SK-N-SH (cell line): Measurements from ENCODE around the gene SRP14. TPM values are rescaled to one million over a fixed set of nuclear protein-coding genes. Genes with fewer than 3 reads are reported as not detected.
"Not testable (repeated sequence)": the region's sequence is repeated elsewhere in the genome, so short reads cannot be mapped to it uniquely, and the experiment has no call there.

Experiments
- CTCF ChIA-PET: fragments of 300-600, 350-600 bp; formaldehyde crosslinking; extraction: SDS; loops from one replicate; lab custom pipeline; 2021; lab: Yijun Ruan, JAX
- POLR2A ChIA-PET: fragments of 350-600 bp; sonication (Branson Sonifier 250); formaldehyde crosslinking; extraction: SDS; loops from one replicate; lab custom pipeline; 2020; ENCODE audit warnings: antibody characterized with exemption, inconsistent platforms; lab: Yijun Ruan, JAX
- DNase-seq: peaks from one replicate; pipeline ENCODE4 v3.0.0; 2012
- H2AFZ ChIP-seq: fragments of 200-600 bp; sonication (generic); 2 replicates; pipeline ENCODE4 v1.8.1; 2016; ENCODE audit warnings: antibody characterized with exemption, mild to moderate bottlenecking, low read depth
- H3F3A ChIP-seq: fragments of 200-600 bp; sonication (generic); replicated peaks from 2 replicates; pipeline ENCODE3; 2016; ENCODE audit warnings: antibody characterized with exemption, mild to moderate bottlenecking; ENCODE audit not compliant: insufficient read depth
- H3K27ac ChIP-seq, 2 experiments: fragments of 200-500 bp in 1 of 2; fragments of 200-600 bp in 1 of 2; sonication (Bioruptor generic) in 1 of 2; sonication (generic), shearing (Covaris generic) in 1 of 2; 2 replicates each; pipeline versions ENCODE4 v1.5.1 to v1.6.1; 2014 to 2016; ENCODE audit warnings: low read depth in 2 of 2, inconsistent platforms in 1 of 2, low read length in 1 of 2, mild to moderate bottlenecking in 1 of 2, mixed read lengths in 1 of 2
- H3K27me3 ChIP-seq: fragments of 200-600 bp; sonication (generic), shearing (Covaris generic); 2 replicates; pipeline ENCODE4 v1.6.1; 2016; ENCODE audit warnings: mixed run types; ENCODE audit not compliant: insufficient read depth
- H3K36me3 ChIP-seq, 2 experiments: fragments of 200-500 bp in 1 of 2; fragments of 200-600 bp in 1 of 2; sonication (Bioruptor generic) in 1 of 2; sonication (generic) in 1 of 2; replicated peaks in 1 of 2; 2 replicates each; pipeline versions ENCODE3 to v1.5.1; 2014 to 2016; ENCODE audit warnings: low read length in 1 of 2, mild to moderate bottlenecking in 1 of 2; ENCODE audit not compliant: insufficient read depth in 2 of 2, control insufficient read depth in 1 of 2
- H3K4me1 ChIP-seq, 2 experiments: fragments of 200-500 bp in 1 of 2; fragments of 200-600 bp in 1 of 2; sonication (Bioruptor generic) in 1 of 2; sonication (generic), shearing (Covaris generic) in 1 of 2; 2 replicates each; pipeline versions ENCODE4 v1.5.1 to v1.6.1; 2014 to 2016; ENCODE audit warnings: low read depth in 1 of 2, low read length in 1 of 2, mixed run types in 1 of 2; ENCODE audit not compliant: insufficient read depth in 2 of 2, control insufficient read depth in 1 of 2
- H3K4me2 ChIP-seq: fragments of 200-600 bp; sonication (generic), shearing (Covaris generic); 2 replicates; pipeline ENCODE4 v1.6.1; 2017; ENCODE audit warnings: mixed run types
- H3K4me3 ChIP-seq, 2 experiments: fragments of 200-500 bp in 1 of 2; fragments of 200-600 bp in 1 of 2; sonication (Bioruptor generic) in 1 of 2; sonication (generic), shearing (Covaris generic) in 1 of 2; 2 replicates each; pipeline versions ENCODE4 v1.5.1 to v1.8.1; 2014 to 2016; ENCODE audit warnings: low read depth in 2 of 2, inconsistent platforms in 1 of 2, low read length in 1 of 2, mild to moderate bottlenecking in 1 of 2, mixed read lengths in 1 of 2, moderate library complexity in 1 of 2
- H3K79me2 ChIP-seq: fragments of 200-600 bp; sonication (generic); 2 replicates; pipeline ENCODE4 v1.8.1; 2017; ENCODE audit warnings: mild to moderate bottlenecking; ENCODE audit not compliant: insufficient read depth
- H3K9ac ChIP-seq: fragments of 200-600 bp; sonication (generic); 2 replicates; pipeline ENCODE4 v1.6.1; 2017; ENCODE audit warnings: mixed run types
- H3K9me2 ChIP-seq: fragments of 200-600 bp; sonication (generic); 2 replicates; pipeline ENCODE4 v1.6.1; 2017; ENCODE audit warnings: mixed run types
- H3K9me3 ChIP-seq: fragments of 200-600 bp; sonication (generic); 2 replicates; pipeline ENCODE4 v1.6.1; 2017; ENCODE audit warnings: mixed run types, mild to moderate bottlenecking, moderate library complexity
- H4K20me1 ChIP-seq: fragments of 200-600 bp; sonication (generic); 2 replicates; pipeline ENCODE4 v1.6.1; 2017; ENCODE audit warnings: mild to moderate bottlenecking, mixed run types; ENCODE audit not compliant: insufficient read depth
- GABPA ChIP-seq: IDR thresholded peaks from 2 replicates; pipeline ENCODE4 v1.4.0; 2012; ENCODE audit warnings: low read depth, mild to moderate bottlenecking
- IRF3 ChIP-seq: fragments of 150-350 bp; IDR thresholded peaks from 2 replicates; pipeline ENCODE4 v1.6.1; 2016; ENCODE audit warnings: mild to moderate bottlenecking, low read depth, low read length
- POLR2AphosphoS5 ChIP-seq: IDR thresholded peaks from 2 replicates; pipeline ENCODE4 v1.6.1; 2012; ENCODE audit warnings: low read depth, low read length
- RAD21 ChIP-seq: IDR thresholded peaks from 2 replicates; pipeline ENCODE4 v1.6.1; 2012; ENCODE audit warnings: mild to moderate bottlenecking, low read length
- RCOR1 ChIP-seq: fragments of 150-350 bp; IDR thresholded peaks from 2 replicates; pipeline ENCODE4 v1.6.1; 2017; ENCODE audit warnings: antibody characterized with exemption, low read length
- SMC3 ChIP-seq: IDR thresholded peaks from 2 replicates; pipeline ENCODE4 v1.6.1; 2012; ENCODE audit warnings: low read depth, low read length, improper control_type of control experiment
- TEAD4 ChIP-seq: IDR thresholded peaks from 2 replicates; pipeline ENCODE4 v1.4.0; 2012; ENCODE audit warnings: mild to moderate bottlenecking, borderline replicate concordance; ENCODE audit not compliant: insufficient read depth
- USF2 ChIP-seq: fragments of 150-350 bp; IDR thresholded peaks from 2 replicates; pipeline ENCODE4 v1.6.1; 2017; ENCODE audit warnings: antibody characterized with exemption, low read length, low read depth, borderline replicate concordance
- ZBTB33 ChIP-seq: IDR thresholded peaks from 2 replicates; pipeline ENCODE4 v1.4.0; 2012; ENCODE audit warnings: low read depth, borderline replicate concordance
- WGBS: methylation state at CpG from one replicate; pipeline ENCODE4 v1.1.6; 2017; ENCODE audit warnings: low lambda C conversion rate; 5-methylcytosine and 5-hydroxymethylcytosine counted together
- polyA plus RNA-seq, 3 experiments: library from polyadenylated mRNA; depleted of rRNA; stranded (reverse); fragments of >200 nt; gene quantifications; 2 replicates each; pipeline ENCODE4 v1.2.3, GENCODE V29; 2012

SRP14 gene
- polyA plus RNA-seq, 1 of the 3 experiments (the other 2 are of a cell fraction) = 489 TPM

GRCh38 chr15:40037721-40038120 lies 1.3 kb downstream of the SRP14 start (continued):
- no peak for TF ChIP-seq TEAD4
- TF ChIP-seq POLR2AphosphoS5 = no peak
- TF ChIP-seq IRF3 = no peak
- no peak for TF ChIP-seq GABPA

- not testable (repeated sequence) for H3K9me2 ChIP-seq, H3K27me3 ChIP-seq, H3K27ac ChIP-seq, H3K9me3 ChIP-seq, H4K20me1 ChIP-seq, DNase-seq, H2AFZ ChIP-seq, H3K9ac ChIP-seq, H3K4me2 ChIP-seq, H3K4me3 ChIP-seq
- H3K4me1 ChIP-seq = peaks cover 0 to 11% of the 10 kb centered on the region in 2 experiments; a peak in 2 of 4 replicates
- peaks cover 42% of the 10 kb centered on the region for H3K79me2 ChIP-seq
- H3F3A ChIP-seq = peaks cover 20% of the 10 kb centered on the region
- CTCF ChIA-PET = interaction anchor here (0.9 to 8.7 kb wide), 6 partner anchors 10 to 244 kb away, joined by 3 to 53 read pairs (median 8); no protein-coding TSS in a partner anchor
- POLR2A ChIA-PET = interaction anchor here (0.6 kb wide), 1 partner anchor 24 kb away, joined by 3 read pairs; no protein-coding TSS in a partner anchor
- peaks cover 67 to 71% of the 10 kb centered on the region in 2 experiments for H3K36me3 ChIP-seq
- WGBS = 100% methylated on average over 1 of the region's 1 CpG
Observed at GRCh38 chr15:40035182-40035581, 3.8 kb downstream of the SRP14 start.

GRCh38 chr15:40034186-40034946 lies 4.6 kb downstream of the SRP14 start:
- peaks cover 0 to 7% of the 10 kb centered on the region in 2 experiments; a peak in 1 of 4 replicates for H3K4me1 ChIP-seq
- H3K4me2 ChIP-seq = no peak overlapping the region
- peaks cover 34% of the 10 kb centered on the region for H3K79me2 ChIP-seq
- peaks cover 72 to 79% of the 10 kb centered on the region in 2 experiments for H3K36me3 ChIP-seq
- TF ChIP-seq ZBTB33 = no peak
- no peak for TF ChIP-seq USF2
- TF ChIP-seq SMC3 = no peak
- TF ChIP-seq RCOR1 = no peak
- TF ChIP-seq RAD21 = no peak
- no peak for DNase-seq
- no peaks in the 10 kb centered on the region for H3K9me3 ChIP-seq
- H3K9ac ChIP-seq = no peak overlapping the region
- H2AFZ ChIP-seq = no peak overlapping the region
- POLR2A ChIA-PET = no interaction called here
- H3K27me3 ChIP-seq = no peaks in the 10 kb centered on the region
- CTCF ChIA-PET = interaction anchor here (0.6 to 8.7 kb wide), 7 partner anchors 10 to 239 kb away, joined by 3 to 53 read pairs (median 7); partner anchors contain the start of gene EIF2AK4
- WGBS = 97% methylated on average over 3 of the region's 3 CpGs
- peaks cover 24% of the 10 kb centered on the region for H3F3A ChIP-seq
- no peak overlapping the region for H3K4me3 ChIP-seq
- no peak overlapping the region; a peak in 1 of 4 replicates for H3K27ac ChIP-seq
- H3K9me2 ChIP-seq = no peaks in the 10 kb centered on the region
- no peaks in the 10 kb centered on the region for H4K20me1 ChIP-seq
